ENCODE data around the gene CFL2. TPM values are rescaled to one million over a fixed set of nuclear protein-coding genes. Genes with fewer than 3 reads are reported as not detected.

Gene CFL2
- total and polyA plus RNA-seq, 2 of the 13 experiments (the other 11 are each of a cell fraction or from before 2014, with no cell fraction given): 114 to 158 TPM

- TF ChIP-seq ZBTB1 (CRISPR knock-in tag; IDR thresholded peaks at IDR 0.05; ENCODE audit: borderline replicate concordance): no peak
- 0 out of 2 replicates have a peak, but pooled peaks have one; percentile 16 for TF ChIP-seq PPARG (CRISPR knock-in tag; conservative IDR thresholded peaks at IDR 0.05)
- TF ChIP-seq ZNF839 (CRISPR knock-in tag; IDR thresholded peaks at IDR 0.05; ENCODE audit: borderline replicate concordance): no peak
- peak; percentile 16 for TF ChIP-seq ZNF883 (CRISPR knock-in tag; IDR thresholded peaks at IDR 0.05; ENCODE audit: not compliant biosample characterization)
- TF ChIP-seq ZNF772 (CRISPR knock-in tag; IDR thresholded peaks at IDR 0.05): no peak
- TF ChIP-seq IKZF1 (IDR thresholded peaks at IDR 0.05): no peak
- 0 out of 2 replicates have a peak, but pooled peaks have one; percentile 1 for TF ChIP-seq ZNF451 (CRISPR knock-in tag; IDR thresholded peaks at IDR 0.05)
- no peak for TF ChIP-seq ZNF333 (CRISPR knock-in tag; IDR thresholded peaks at IDR 0.05; ENCODE audit: borderline replicate concordance)
- peak; percentile 68; the same call in 1 of the 2 replicates for TF ChIP-seq WIZ (CRISPR knock-in tag; IDR thresholded peaks at IDR 0.05)
- no peak for TF ChIP-seq MLX (CRISPR knock-in tag; IDR thresholded peaks at IDR 0.05)
- TF ChIP-seq USF2 (IDR thresholded peaks at IDR 0.05; ENCODE audit: low read depth, low read length): no peak
- TF ChIP-seq USF2 (CRISPR knock-in tag; IDR thresholded peaks at IDR 0.05; ENCODE audit: borderline replicate concordance): no peak
- TF ChIP-seq, protein P1, sequence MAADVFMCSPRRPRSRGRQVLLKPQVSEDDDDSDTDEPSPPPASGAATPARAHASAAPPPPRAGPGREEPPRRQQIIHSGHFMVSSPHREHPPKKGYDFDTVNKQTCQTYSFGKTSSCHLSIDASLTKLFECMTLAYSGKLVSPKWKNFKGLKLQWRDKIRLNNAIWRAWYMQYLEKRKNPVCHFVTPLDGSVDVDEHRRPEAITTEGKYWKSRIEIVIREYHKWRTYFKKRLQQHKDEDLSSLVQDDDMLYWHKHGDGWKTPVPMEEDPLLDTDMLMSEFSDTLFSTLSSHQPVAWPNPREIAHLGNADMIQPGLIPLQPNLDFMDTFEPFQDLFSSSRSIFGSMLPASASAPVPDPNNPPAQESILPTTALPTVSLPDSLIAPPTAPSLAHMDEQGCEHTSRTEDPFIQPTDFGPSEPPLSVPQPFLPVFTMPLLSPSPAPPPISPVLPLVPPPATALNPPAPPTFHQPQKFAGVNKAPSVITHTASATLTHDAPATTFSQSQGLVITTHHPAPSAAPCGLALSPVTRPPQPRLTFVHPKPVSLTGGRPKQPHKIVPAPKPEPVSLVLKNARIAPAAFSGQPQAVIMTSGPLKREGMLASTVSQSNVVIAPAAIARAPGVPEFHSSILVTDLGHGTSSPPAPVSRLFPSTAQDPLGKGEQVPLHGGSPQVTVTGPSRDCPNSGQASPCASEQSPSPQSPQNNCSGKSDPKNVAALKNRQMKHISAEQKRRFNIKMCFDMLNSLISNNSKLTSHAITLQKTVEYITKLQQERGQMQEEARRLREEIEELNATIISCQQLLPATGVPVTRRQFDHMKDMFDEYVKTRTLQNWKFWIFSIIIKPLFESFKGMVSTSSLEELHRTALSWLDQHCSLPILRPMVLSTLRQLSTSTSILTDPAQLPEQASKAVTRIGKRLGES (CRISPR knock-in tag; IDR thresholded peaks at IDR 0.05; ENCODE audit: borderline replicate concordance): no peak
- TF ChIP-seq ATF4 (CRISPR knock-in tag; IDR thresholded peaks at IDR 0.05): 0 out of 4 replicates have a peak, but pooled peaks of 1 of the 2 experiments have one; percentile 7
- no peak for TF ChIP-seq ZNF225 (CRISPR knock-in tag; IDR thresholded peaks at IDR 0.05)
- no peak for TF ChIP-seq ZNF713 (CRISPR knock-in tag; IDR thresholded peaks at IDR 0.05)
- no peak for TF ChIP-seq KAT2B (IDR thresholded peaks at IDR 0.05; ENCODE audit: borderline replicate concordance, low read depth, low read length)
- no peak for TF ChIP-seq ZNF720 (CRISPR knock-in tag; IDR thresholded peaks at IDR 0.05)
- TF ChIP-seq ARID2 (CRISPR knock-in tag; IDR thresholded peaks at IDR 0.05; ENCODE audit: borderline replicate concordance): 0 out of 2 replicates have a peak, but pooled peaks have one; percentile 24
Measured at GRCh38 chr14:34722723-34723545, 8.5 kb upstream of the CFL2 start (continued).

All from HepG2 (cell line).